Smooth muscle cell (in vitro differentiated cells): ENCODE results near the gene SORCS1. TPM values are rescaled to one million over a fixed set of nuclear protein-coding genes. Genes with fewer than 3 reads are reported as not detected.

ENCODE experiments used
- DNase-seq: peaks from one replicate; lab custom pipeline; 2025; ENCODE audit not compliant: unreplicated experiment; lab: John Stamatoyannopoulos, UW
- H2AFZ ChIP-seq: fragments of 200-600 bp; sonication (generic); 2 replicates; pipeline ENCODE4 v1.6.0; 2016; ENCODE audit warnings: antibody characterized with exemption, low read depth, mild to moderate bottlenecking
- H3F3A ChIP-seq: fragments of 200-600 bp; sonication (generic); 2 replicates; pipeline ENCODE4 v1.6.0; 2017; ENCODE audit warnings: antibody characterized with exemption, low read depth
- H3K27ac ChIP-seq: fragments of 200-600 bp; sonication (generic); 2 replicates; pipeline ENCODE4 v1.5.1; 2016; ENCODE audit warnings: low read depth, mild to moderate bottlenecking
- H3K27me3 ChIP-seq: fragments of 200-600 bp; sonication (generic); 2 replicates; pipeline ENCODE4 v1.6.1; 2016; ENCODE audit warnings: low read depth, mild to moderate bottlenecking
- H3K36me3 ChIP-seq: fragments of 200-600 bp; sonication (generic); 2 replicates; pipeline ENCODE4 v1.5.1; 2016; ENCODE audit warnings: low read depth
- H3K4me1 ChIP-seq: fragments of 200-600 bp; sonication (generic); 2 replicates; pipeline ENCODE4 v1.5.1; 2016; ENCODE audit warnings: low read depth
- H3K4me2 ChIP-seq: fragments of 200-600 bp; sonication (generic); 2 replicates; pipeline ENCODE4 v1.6.0; 2016; ENCODE audit warnings: mild to moderate bottlenecking
- H3K4me3 ChIP-seq: fragments of 200-600 bp; sonication (generic); 2 replicates; pipeline ENCODE4 v1.5.1; 2016; ENCODE audit warnings: mild to moderate bottlenecking
- H3K79me2 ChIP-seq: fragments of 200-600 bp; sonication (generic); 2 replicates; pipeline ENCODE4 v1.6.0; 2016; ENCODE audit warnings: low read depth, mild to moderate bottlenecking
- H3K9ac ChIP-seq: fragments of 200-600 bp; sonication (generic); 2 replicates; pipeline ENCODE4 v1.6.0; 2016; ENCODE audit warnings: low read depth
- H3K9me3 ChIP-seq: fragments of 200-600 bp; sonication (generic); replicated peaks from 2 replicates; pipeline ENCODE4 v1.5.1; 2016; ENCODE audit warnings: low read depth
- H4K20me1 ChIP-seq: fragments of 200-600 bp; sonication (generic); 2 replicates; pipeline ENCODE4 v1.6.0; 2016; ENCODE audit warnings: low read depth
- WGBS: methylation state at CpG from one replicate; pipeline ENCODE4 v1.1.7; 2016; ENCODE audit warnings: low lambda C conversion rate; 5-methylcytosine and 5-hydroxymethylcytosine counted together
- polyA plus RNA-seq: library from polyadenylated mRNA; unstranded; fragments of >200 nt; fragmentation: Nextera tagmentation; extraction: Ambion mirVana; gene quantifications from 2 replicates; pipeline ENCODE4 v1.2.1, GENCODE V29; 2016
- total RNA-seq: library from RNA; depleted of rRNA; stranded (reverse); fragments of >200 nt; gene quantifications from 2 replicates; pipeline ENCODE4 v1.2.3, GENCODE V29; 2014
- TF ChIP-seq, protein P1 (sequence below): fragments of 200-600 bp; sonication (generic); IDR thresholded peaks from 2 replicates; pipeline ENCODE4 v1.5.1; 2017; ENCODE audit warnings: borderline replicate concordance, mild to moderate bottlenecking, antibody characterized with exemption; ENCODE audit not compliant: insufficient read depth, poor library complexity, severe bottlenecking

SORCS1 gene
- total and polyA plus RNA-seq, 2 experiments from 2014 or later = 0.67 TPM; not detected in 1

DNA sequence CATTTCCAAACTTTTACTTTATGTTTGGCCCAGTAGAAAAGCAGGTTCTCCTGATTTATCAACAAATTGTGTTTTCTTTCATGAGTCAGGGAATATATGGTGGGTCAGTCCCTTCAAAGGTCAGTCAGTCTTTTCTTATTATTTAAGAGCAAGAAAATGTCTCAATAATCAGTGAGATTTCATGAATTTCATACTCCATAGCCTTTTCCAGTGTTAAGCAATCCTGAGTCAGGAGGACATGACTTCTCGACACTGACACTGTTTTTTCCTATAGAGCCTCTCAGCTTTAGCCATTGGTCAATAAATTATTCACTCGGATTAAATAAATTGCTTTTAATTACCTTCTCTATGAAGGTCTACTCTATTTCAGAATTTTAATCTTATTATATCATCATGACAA, 334.5 kb downstream of the SORCS1 start:
- TF ChIP-seq, protein P1, sequence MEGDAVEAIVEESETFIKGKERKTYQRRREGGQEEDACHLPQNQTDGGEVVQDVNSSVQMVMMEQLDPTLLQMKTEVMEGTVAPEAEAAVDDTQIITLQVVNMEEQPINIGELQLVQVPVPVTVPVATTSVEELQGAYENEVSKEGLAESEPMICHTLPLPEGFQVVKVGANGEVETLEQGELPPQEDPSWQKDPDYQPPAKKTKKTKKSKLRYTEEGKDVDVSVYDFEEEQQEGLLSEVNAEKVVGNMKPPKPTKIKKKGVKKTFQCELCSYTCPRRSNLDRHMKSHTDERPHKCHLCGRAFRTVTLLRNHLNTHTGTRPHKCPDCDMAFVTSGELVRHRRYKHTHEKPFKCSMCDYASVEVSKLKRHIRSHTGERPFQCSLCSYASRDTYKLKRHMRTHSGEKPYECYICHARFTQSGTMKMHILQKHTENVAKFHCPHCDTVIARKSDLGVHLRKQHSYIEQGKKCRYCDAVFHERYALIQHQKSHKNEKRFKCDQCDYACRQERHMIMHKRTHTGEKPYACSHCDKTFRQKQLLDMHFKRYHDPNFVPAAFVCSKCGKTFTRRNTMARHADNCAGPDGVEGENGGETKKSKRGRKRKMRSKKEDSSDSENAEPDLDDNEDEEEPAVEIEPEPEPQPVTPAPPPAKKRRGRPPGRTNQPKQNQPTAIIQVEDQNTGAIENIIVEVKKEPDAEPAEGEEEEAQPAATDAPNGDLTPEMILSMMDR = no peak
- Histone ChIP-seq H3K27ac (no peak overlapping the region), H3K4me2 (no peak overlapping the region), H3K4me1 (no peaks in the 10 kb centered on the region), H3F3A (no peaks in the 10 kb centered on the region), H3K36me3 (no peaks in the 10 kb centered on the region), H3K9ac (no peak overlapping the region), H4K20me1 (no peaks in the 10 kb centered on the region), H2AFZ (no peak overlapping the region), H3K9me3 (no peaks in the 10 kb centered on the region), H3K79me2 (no peaks in the 10 kb centered on the region), H3K27me3 (no peaks in the 10 kb centered on the region), H3K4me3 (no peak overlapping the region)
- 91% methylated on average over 2 of the region's 2 CpGs for WGBS
- no peak for DNase-seq

DNA sequence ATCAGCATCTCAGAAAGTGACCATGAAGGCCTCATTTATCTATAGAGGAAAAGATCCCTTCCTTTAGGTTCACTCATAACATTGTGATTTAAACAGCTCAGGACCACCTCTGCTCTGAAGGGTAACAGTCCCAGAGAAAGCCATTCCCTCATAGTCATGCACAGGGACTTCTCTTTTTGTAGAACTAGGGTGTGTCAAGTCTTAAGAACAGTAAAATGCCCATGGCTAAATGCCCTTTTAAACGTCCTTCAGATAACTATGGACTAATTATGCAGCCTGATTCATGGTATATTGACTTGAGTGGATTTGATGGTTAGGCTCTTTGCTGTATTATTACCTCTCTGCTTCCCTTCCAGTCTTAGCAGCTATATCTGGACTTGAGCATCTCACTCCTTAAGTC, 337.8 kb downstream of the SORCS1 start:
- Histone ChIP-seq H3K4me2 (no peak overlapping the region), H3K27ac (no peak overlapping the region), H3K36me3 (no peaks in the 10 kb centered on the region), H3K4me3 (no peak overlapping the region), H3K4me1 (no peaks in the 10 kb centered on the region), H3K9me3 (no peaks in the 10 kb centered on the region), H3F3A (no peaks in the 10 kb centered on the region), H3K79me2 (no peaks in the 10 kb centered on the region), H3K9ac (no peak overlapping the region), H3K27me3 (no peaks in the 10 kb centered on the region), H4K20me1 (no peaks in the 10 kb centered on the region), H2AFZ (no peak overlapping the region)
- WGBS = 32% methylated on average over 1 of the region's 1 CpG
- TF ChIP-seq, protein P1 = no peak
- DNase-seq = no peak

DNA sequence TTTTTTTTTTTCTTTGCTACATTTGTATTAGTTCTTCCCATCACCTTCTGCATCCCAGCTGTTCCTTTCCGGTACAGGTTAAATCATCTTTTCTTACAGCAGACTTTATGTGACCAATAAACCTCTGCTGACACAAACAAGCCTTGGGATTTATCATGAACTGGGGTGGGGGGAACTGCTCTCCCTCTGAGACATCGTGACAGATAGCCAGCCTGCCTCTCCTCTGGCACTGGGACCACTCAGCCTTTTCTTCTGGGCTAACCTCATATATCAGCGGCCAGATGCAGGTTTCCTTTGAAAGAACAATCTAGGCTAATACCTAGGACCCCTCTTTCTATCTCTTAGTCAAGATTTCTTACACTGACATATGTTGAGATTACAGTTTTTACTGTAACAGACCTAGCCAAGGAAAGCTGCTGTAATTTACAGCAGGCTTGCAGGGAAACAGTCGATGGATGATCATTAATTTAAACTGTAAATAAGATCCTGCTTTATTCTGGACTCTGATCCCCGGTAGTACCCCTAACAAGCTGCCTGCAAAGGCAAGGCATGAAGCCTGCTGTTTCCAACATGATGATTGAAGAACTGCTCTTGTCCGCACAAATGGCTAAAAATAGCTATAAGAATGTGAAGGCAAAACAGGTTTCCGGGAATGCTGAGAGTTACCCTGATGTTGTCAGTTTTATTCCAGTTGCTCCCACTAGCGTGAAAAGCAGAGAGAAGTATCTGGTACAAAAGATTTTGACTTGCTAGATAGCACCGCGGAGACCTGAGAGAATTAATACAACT, 338.7 kb downstream of the SORCS1 start:
- 62% methylated on average over 10 of the region's 10 CpGs for WGBS
- Histone ChIP-seq H3K27me3 (no peaks in the 10 kb centered on the region), H4K20me1 (no peaks in the 10 kb centered on the region), H3F3A (no peaks in the 10 kb centered on the region), H3K4me1 (no peaks in the 10 kb centered on the region), H3K9me3 (no peaks in the 10 kb centered on the region), H3K36me3 (no peaks in the 10 kb centered on the region), H3K4me3 (no peak overlapping the region), H3K9ac (no peak overlapping the region), H3K4me2 (peak overlapping the region; percentile 20), H3K79me2 (no peaks in the 10 kb centered on the region), H2AFZ (no peak overlapping the region), H3K27ac (no peak overlapping the region)
- TF ChIP-seq, protein P1 = no peak
- DNase-seq = no peak

DNA sequence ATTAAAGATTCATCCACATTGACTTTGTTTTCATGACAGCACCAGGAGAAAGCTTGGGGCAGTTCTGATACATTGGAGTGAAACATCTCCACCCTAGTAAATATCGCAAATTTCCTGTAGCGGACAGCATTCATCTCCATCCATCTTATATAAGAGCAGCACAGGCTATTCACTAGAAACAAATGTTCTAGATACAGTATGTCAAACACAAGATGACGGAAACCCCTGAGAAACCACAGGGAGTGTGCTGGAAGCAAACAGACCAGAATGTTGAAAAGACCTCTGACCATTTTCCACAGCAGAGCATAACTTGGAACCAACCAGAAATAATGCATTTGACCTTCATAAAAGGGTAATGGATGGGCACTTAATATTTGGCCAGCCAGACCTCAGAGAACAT, 343.9 kb downstream of the SORCS1 start:
- H3F3A ChIP-seq = no peaks in the 10 kb centered on the region
- no peak overlapping the region for H3K27ac ChIP-seq
- 93% methylated on average over 3 of the region's 3 CpGs for WGBS
- H3K79me2 ChIP-seq = no peaks in the 10 kb centered on the region
- H2AFZ ChIP-seq = no peak overlapping the region
- H3K4me1 ChIP-seq = peaks cover 27% of the 10 kb centered on the region
- no peaks in the 10 kb centered on the region for H3K9me3 ChIP-seq
- H3K9ac ChIP-seq = no peak overlapping the region
- no peaks in the 10 kb centered on the region for H3K27me3 ChIP-seq
- no peaks in the 10 kb centered on the region for H4K20me1 ChIP-seq
- no peak overlapping the region for H3K4me3 ChIP-seq
- no peak for DNase-seq
- H3K4me2 ChIP-seq = no peak overlapping the region
- H3K36me3 ChIP-seq = no peaks in the 10 kb centered on the region
- TF ChIP-seq, protein P1 = no peak
